GM21717 (cell line): ENCODE measurements around the gene CDH4.

ENCODE experiments used
- ATAC-seq: cut with Tn5 transposase; IDR thresholded peaks from one replicate; pipeline ENCODE4 v1.9.1; 2021; ENCODE audit warnings: mild to moderate bottlenecking, moderate library complexity; ENCODE audit not compliant: unreplicated experiment

CDH4 gene

GRCh38 chr20:61723529-61724257 is 471.6 kb downstream of the CDH4 start:
- ATAC-seq = no peak

GRCh38 chr20:61724376-61724775 is 472.3 kb downstream of the CDH4 start:
- no peak for ATAC-seq

- ATAC-seq = no peak
Observed at GRCh38 chr20:61725145-61725544, 473.1 kb downstream of the CDH4 start.

- ATAC-seq = no peak
Observed at GRCh38 chr20:61725966-61726365, 473.9 kb downstream of the CDH4 start.

GRCh38 chr20:61726979-61727378 is 474.9 kb downstream of the CDH4 start:
- no peak for ATAC-seq

GRCh38 chr20:61727761-61728160 is 475.7 kb downstream of the CDH4 start:
- ATAC-seq = no peak

- no peak for ATAC-seq
Observed at GRCh38 chr20:61728326-61728725, 476.3 kb downstream of the CDH4 start.

GRCh38 chr20:61728786-61729770 is 477.0 kb downstream of the CDH4 start:
- ATAC-seq = no peak

GRCh38 chr20:61730631-61731362 is 478.7 kb downstream of the CDH4 start:
- no peak for ATAC-seq

- no peak for ATAC-seq
Observed at GRCh38 chr20:61731363-61732181, 479.5 kb downstream of the CDH4 start.

- ATAC-seq = no peak
Observed at GRCh38 chr20:61732511-61733210, 480.6 kb downstream of the CDH4 start.

GRCh38 chr20:61733216-61733615 is 481.2 kb downstream of the CDH4 start:
- no peak for ATAC-seq

- no peak for ATAC-seq
Observed at GRCh38 chr20:61733891-61734732, 482.1 kb downstream of the CDH4 start.

- ATAC-seq = no peak
Observed at GRCh38 chr20:61734733-61735502, 482.9 kb downstream of the CDH4 start.

GRCh38 chr20:61735503-61735785 is 483.4 kb downstream of the CDH4 start:
- no peak for ATAC-seq

- no peak for ATAC-seq
Observed at GRCh38 chr20:61736001-61736635, 484.1 kb downstream of the CDH4 start.

GRCh38 chr20:61736751-61737310 is 484.8 kb downstream of the CDH4 start:
- no peak for ATAC-seq

- no peak for ATAC-seq
Observed at GRCh38 chr20:61737346-61737745, 485.3 kb downstream of the CDH4 start.
